ENCODE results near the gene CPXM1.
"Not testable (repeated sequence)": the region's sequence is repeated elsewhere in the genome, so short reads cannot be mapped to it uniquely, and the experiment has no call there.

Gene CPXM1

DNA sequence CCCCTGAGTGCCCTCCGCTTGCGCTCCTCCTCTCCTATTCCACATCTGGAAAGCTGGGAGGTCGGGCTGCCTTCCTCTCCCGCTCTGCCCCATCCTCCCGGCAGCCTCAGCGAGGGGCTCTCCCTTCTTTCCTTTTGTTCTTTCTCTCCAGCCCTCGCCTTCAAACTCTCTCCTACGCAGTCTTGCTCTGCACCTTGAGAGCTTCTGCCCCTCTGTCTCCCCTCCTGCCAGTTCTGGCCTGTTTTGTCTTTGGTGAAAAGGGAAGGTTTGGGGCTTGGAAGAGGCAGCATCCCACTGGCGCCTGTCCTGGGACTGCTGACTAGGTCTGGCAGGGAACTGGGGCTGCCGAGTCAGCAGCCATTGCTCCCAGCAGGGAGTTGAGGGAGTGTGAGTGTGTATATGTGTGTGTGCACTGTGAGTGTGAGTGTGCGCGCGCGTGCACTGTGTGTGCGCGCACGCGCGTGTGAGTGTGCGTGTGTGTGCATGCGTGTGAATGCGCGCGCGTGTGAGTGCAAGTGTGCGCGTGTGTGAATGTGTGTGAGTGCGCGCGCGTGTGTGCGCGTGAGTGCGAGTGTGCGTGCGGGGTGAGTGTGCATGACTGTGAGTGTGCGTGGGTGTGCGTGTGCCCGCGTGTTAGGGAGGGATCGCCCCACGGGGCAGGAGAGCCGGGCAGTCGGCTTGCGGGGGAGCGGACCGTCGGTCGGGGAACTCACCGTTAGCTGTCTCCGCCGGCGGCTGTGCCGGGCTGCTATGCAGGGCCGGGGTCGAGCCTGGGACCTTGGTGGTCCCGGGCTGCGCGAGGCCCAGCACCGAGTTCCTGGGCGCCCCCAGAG, 523 bp downstream of the CPXM1 start:
- no peak for DNase-seq

DNA sequence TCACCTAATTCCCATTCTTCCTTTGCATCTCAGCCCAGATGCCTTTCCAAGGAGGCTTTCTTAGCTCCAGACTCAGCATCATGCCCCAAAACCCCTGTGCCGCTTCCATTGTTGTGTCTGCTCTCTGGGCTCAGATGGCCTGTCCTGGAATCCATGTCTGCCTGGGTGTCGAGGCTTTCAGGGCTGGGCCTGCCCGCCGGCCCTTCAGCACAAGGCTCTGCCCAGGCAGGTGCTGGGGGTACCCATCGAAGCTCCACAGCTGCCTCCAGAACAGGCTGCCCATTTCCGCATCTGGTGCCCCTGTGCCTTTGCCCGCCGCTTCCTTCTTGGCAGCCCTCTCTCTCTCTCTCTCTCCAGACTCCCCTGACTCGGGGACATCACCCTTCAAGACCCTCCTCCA, 1.2 kb downstream of the CPXM1 start:
- DNase-seq, result no peak

DNA sequence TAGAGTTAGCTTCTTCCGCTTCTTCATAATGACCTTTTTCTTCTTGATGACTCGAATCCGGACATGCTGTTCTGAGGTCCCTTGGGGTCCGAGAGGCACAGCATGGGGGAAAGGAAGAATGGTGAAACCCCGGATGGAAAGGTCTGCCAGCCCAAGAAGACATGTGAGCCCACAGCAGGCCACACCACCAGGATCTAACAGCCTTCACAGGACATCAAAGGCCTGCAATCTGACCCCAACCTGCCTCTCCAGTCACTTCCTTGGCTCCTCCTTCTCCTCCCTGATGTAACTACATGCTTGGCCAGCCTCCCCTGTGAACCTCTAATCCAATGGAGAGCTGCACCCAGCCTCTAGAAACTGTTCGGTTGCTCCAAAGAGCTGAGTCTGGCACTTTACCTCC, 1.6 kb downstream of the CPXM1 start:
- no peak for DNase-seq

DNA sequence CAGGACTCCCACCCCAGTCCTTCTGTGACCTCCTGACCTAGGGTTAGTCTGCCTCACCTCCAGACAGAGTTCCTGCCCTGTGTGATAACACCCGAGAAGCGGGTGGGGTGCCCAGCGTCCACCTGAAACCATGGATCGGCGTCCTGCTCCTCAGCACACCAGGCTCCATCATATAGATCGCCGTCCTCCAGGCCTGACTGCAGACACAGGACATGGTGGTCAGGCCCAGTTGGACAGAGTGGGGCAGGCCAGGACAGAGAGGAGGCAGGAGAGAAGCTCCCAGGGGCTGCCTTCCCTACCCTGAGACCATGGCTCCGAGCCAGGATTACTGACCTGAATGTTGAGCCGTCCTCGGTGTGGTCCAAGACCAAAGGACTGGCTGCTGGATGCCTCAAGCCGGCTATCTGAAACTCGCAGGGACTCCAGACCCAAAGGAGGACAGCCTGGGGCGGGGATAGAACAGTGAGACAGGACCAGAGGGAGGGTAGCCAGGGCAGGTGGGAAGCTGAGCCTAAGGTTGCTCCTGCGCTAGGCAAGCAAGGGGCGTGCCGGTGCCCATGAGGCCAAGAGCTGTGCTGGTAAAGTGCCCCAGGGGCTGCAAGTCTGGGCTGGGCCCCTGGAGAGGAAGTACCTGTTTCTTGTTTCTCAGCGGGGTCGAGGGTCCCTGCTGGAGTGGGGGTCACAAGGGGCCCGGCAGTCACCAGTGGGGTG, 2.2 kb downstream of the CPXM1 start:
- no peak for DNase-seq

DNA sequence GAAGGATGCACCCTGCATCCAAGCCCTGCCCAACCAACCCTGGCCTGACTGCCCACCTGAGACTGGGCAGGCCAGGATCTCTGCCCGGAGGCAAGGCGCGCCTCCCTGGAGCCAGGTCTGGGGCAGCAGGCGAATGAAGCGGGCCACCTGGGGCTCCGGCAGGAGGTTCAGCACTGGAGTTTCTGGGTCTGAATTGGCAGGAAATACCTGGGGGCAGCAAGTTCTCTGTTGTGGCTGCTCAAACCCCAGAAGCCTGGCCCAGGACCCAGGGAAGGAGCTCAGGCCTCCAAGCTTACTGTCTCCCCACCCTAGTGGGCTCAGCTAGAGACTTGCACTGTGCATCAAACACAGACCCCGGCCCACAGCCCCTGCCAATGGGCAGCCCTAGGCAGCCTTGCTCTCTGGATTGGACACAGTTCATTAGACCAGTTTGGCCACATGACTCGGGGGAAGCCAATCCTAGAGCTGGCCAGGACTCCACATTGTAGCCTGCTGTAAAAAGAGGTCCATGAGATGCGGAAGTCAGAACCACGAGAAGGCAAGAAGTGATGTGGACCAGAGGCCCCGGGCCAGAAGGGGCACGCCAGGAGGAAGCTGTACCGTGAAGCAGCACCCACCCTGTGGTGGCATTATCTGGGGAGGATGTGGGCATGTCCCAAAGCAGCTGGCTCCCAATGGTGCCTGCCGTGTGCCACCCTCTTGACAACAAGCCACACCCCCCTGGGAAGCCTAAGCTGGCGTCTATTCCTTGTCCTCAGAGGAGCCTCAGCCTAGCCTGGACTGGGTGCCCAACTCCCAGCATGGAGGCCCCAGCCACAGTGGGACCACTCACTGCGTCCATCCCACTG, 3.1 kb downstream of the CPXM1 start:
- no peak for DNase-seq

DNA sequence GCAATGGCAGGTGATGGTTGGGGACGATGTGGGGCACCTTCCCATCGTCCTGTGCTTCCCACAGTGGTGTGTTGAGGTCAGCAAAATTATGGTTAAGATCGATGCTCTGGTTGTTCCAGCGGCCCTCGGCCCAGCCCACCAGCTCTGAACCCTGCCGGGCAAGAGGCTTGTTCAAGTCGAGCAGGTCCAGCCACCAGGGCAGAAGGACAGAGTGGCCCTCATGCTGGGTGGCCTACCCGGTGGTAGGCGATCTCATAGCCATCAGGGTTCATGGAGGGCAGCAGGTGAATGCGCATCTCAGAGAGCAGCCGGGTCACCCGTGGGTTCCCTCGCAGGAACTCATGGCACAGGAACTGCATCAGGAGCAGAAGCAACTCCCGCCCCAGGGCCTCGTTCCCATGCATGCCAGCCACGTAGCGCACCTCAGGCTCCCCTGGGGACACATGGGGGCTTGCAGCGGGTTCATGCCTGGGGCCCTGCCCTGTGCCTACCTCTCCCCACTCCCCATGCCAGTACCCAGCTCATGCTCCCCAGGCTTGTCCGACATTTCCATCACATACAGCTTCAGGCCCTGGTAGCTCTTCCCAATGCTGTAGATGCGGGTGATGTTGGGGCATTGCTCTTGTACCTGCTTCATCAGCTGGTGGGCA, 4.3 kb downstream of the CPXM1 start:
- DNase-seq, result no peak

DNA sequence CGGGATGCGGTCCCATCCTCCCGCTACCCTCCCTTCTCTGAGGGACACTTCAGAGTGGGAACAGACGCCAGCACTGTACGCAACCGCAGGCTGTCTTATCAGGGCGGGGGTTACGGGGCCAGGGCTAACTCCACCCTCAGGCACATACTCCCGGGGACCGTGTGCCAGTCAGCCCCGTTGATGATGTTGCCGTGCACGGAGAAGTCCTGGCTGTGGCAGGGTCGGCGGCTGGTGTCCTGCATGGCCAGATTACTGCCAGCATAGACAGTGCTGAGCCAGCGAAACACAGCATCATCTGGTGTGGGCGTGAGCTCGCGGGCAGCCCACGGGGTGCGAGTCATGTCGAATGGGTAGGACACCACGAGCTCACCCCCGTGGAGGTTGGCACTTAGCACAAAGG, 5.0 kb downstream of the CPXM1 start:
- no peak for DNase-seq

DNA sequence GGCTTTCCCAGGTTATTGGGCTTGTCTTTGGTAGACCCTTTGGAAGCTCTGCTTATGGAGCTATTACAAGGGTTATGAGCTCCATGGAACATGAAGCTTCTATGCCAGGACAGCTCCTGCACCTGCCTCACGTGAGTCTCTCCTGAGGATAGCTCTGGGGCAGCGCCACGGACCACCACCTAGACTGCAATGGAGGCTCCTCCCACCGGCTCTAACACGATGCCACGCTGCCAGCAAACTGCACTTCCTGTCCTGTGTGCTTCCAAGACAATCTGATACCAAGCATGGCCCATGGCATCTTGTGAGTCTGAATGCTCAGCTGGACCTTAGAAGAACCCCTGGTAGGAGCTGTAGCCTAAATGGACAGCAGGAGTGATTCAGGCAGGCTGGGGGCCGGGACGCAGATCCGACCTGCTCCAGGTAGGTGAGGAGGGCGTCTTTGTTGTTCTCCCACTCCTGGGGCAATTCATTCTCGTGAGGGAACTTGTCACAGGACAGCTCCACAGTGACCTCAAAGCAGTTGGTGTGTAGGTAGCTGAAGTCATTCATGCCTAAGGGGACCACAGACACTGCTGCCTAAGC, 5.5 kb downstream of the CPXM1 start:
- DNase-seq, result no peak

DNA sequence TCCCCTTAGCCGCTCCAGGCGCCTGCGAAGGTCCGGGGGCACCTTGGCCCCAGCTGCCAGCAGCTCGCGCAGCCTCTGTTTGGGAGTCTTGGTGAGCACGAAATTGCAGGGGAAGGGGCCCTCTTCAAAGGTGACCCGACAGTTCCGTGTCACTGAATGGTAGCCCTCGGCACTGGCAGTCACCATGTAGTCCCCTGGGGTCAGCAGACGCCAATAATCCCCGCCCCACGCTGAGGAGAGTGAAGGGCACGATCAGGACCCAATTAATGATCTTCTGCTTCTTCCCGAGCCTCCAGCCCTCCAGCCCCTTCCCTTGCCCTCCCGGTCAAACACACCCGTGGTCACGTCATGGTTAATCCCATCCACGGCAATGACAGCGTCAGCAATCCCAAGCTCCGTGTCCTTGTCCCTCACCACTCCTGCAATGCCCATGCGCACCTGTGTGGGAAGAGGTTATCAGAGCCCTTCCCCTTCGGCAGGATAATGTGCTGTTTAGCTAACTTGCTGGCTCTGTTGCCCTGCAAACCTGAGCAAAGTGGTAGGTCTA, 6.2 kb downstream of the CPXM1 start:
- no peak for DNase-seq

DNA sequence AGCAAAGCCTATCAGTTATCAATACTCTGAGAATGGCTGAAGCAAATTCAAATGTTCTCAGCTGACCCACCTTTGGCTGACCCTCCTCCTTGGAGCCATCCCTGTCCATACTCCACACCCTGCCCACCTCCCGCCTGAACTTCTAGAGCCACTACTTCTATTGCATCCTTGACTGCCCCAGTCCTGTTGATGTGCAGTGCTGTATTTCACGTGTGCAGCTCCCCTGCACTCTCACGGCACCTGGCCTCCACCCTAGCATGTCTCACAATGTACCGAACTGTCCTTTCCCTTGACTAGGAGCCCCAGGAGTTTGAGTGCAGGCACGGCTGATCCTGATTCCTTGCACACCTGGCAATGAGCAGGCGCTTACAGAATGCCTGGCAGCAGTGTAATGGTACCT, 7.0 kb downstream of the CPXM1 start:
- DNase-seq, result no peak

DNA sequence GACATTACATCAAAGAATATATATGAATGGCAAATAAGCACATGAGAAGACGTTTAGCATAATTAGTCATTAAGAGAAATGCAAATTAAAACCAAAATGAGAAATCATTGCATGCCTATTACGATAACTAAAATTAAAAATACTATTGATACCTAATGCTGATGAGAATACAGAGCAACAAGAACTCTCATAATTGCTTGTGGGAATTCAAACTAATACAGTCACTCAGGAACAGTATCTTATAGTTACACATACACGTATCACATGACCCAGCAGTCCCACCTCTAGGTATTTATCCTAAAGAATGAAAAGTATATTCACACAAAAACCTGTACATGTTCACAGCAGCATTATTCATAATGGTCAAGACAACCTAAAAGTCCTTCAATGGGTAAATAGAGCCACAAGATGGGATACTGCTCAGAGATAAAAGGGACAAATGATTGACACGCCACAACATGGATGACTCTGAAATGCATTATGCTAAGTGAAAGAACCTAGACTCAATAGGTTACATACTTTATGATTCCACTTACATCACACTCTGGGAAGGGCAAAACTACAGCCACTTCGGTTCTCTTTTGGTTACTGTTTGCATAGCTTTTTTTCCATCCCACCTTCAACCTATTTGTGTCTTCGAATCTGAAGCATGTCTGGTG, 16.4 kb downstream of the CPXM1 start:
- no peak for DNase-seq

DNA sequence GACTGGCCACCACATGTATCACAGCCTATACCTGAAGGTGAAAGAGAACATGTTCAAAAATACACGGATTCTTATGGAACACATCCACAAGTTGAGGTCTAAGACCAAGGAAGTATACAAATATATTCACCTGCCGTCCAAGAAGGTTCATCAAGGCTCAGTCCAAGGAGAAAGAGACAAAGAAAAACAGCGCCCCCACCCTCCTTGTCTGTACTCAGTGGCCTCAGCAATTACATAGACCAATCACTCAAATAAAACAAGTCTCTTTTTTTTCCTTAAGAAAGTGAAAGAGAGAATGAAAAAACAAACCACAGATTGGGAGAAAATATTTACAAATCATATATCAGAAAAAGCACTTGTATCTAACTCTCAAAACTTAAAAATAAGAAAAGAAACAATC, 19.5 kb downstream of the CPXM1 start:
- no peak for DNase-seq

DNA sequence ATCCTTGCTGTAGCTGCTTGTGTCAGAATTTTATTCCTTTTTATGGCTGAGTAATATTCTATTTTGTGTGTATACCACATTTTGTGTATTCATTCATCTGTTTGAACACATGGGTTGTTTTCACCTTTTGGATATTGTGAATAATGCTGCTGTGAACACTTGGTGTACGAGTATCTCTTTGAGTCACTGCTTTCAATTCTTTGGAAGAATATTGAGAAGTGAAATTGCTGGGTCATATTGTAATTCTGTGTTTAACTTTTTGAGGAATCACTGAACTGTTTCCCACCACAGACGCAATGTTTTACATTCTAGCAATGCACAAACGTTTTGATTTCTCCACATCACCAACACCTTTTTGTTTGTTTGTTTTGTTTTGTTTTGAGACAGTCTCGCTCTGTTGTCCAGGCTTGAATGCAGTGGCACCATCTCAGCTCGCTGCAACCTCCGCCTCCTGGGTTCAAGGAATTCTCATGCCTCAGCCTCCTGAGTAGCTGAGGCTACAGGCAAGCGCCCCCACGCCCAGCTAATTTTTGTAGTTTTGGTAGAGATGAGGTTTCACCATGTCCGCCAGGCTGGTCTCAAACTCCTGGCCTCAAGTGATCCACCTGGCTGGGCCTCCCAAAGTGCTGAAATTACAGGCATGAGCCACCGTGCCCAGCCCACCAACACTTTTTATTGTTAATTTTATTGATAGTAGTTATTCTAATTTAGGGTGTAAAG, 21.7 kb downstream of the CPXM1 start:
- DNase-seq, result no peak

DNA sequence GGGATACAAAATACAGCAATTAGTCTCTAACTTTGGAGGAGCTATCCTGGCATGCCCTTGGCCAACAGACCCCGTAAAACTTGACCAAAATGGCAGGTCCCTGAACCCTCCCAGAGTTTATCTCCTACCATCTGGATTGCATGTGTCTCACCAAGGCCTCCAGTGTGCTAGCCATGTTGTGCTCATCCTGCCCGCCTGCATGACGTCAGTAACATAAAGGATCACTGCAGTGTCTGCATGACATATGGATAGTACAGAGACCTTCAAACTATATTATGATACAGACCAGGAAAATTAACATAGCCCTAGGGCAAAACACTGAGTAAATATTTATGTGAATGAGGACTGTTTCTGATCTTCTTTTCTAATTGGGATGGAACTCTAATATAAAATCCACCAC, 25.3 kb downstream of the CPXM1 start:
- no peak for DNase-seq

DNA sequence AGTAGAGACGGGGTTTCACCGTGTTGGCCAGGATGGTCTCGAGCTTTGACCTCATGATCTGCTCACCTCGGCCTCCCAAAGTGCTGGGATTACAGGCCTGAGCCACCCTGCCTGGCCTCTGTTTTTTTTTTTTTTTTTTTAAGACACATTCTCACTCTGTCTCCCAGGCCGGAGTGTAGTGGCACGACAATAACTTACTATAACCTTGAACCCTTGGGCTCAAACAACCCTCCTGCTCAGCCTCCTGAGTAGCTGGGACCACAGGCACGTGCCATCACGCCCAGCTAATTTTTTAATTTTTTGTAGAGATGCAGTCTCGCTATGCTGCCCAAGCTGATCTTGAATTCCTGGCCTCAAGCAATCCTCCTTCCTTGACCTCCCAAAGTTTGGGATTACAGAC, 26.6 kb downstream of the CPXM1 start:
- no peak for DNase-seq

DNA sequence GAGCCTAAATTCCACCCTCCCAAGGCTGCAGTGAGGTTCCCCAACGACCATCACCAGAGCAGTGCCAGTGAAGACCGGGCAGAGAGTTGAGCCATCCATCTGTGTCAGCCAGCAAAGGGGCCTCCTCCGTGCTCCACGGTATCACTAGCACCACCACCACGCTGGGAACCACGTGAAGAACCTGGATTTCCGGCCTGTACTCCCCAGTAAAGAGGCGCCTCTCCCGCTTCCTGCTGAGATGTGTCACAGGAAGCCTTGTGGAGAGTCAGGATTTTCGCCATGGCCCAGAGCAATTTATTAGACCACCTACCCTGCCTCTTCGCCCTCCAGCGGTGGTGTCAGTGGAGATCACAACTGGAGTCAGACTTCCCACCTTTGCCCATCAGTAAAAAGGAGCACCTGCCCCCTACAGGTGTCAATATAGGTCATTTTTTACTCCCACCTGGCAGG, 28.8 kb downstream of the CPXM1 start:
- DNase-seq, result no peak

DNA sequence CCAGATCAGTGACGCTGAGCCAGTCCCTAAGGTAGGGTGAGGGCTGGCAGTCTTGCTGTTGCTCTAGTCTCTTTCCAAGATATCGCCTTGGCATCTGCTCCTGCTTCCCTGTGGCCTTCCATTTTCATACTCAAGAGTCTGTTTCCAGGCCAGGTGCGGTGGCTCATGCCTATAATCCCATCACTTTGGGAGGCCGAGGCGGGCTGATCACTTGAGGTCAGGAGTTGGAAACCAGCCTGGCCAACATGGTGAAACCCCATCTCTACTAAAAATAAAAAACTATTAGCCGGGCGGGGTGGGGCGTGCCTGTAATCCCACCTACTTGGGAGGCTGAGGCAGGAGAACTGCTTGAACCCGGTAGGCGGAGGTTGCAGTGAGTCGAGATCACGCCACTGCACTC, 30.3 kb downstream of the CPXM1 start:
- not testable (repeated sequence) for DNase-seq

DNA sequence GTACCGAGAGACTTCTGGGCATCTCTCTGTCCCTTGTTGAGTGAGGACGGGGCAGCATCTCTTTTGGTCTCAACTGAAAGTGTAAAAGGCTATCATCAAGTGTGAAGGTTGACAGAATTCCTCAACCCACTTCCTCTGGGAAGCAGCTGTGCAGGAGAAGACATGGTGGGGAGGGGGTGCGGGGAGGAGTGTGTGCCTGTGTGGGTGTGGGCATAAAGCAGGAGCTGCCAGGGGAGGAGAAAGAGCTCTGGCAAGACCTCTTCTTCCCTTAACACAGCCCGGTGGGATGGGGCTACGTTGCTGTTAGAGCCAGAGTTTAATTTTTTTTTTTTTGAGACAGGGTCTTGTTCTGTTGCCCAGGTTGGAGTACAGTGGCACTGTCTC, 31.8 kb downstream of the CPXM1 start:
- DNase-seq, result no peak

DNA sequence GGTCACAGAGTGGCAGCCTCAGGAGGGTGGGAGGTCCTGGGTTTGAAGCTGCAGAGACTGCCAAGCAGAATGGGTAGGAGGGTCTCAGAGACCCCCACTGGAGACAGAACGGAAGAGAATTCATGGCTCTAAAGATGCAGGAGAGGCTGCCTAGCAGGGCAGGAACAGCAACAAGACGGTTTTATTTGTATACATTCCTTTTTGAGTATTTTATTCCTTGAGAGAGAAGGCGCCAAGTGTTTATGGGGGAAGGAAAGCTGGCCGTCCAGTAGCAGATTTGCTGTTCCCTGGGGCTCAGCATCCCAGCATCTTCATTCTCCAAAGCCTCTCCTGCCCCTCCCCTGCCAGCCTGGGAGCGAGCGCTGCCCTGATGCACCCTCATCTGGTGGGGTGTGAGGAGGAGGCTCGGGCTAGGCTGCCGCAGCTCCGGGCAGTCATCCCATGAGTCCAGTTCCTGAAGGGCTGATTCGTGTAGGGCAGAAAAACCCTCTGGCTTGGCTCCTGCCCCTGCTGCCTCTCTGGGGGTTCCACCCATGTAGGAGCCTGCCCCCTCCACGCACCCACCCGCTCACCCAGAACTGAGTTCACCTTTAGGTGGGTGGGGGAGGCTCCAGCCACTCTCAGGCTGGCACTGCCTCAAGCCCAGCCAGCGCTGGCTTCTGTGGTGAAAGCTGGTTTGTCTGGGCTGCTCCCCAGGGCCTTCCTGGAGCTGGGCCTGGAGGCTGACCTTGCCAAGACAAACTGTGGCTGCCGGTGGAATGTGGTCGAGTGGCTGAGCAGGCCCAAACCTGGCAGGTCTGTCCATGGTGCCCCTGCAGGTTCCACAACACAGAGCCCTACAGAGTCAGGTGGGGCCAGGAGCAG, 32.4 kb downstream of the CPXM1 start:
- no peak for DNase-seq

DNA sequence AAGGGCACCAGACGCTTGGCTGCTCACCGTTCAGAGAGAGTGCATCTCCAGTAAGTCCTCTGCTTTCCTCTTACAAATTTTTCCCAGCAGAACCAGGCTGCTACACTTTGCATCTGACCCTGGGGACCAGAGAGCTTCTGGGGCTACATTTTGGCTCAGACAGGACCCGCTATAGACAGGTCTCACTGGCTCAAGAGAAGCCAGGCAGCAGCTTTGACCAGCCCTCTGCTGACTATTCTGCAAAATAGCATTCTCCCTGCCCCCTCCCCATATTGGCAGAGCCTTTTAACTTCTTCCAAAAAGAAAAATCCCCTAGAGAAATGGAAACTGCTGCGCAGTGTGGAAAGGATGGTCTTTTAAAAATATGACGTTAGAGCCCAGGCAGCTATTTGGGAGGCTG, 37.2 kb downstream of the CPXM1 start:
- DNase-seq, result no peak

Data from cerebellar nuclear complex (tissue), 1 donor.